ENCODE measurements around the gene TPTE.
"Not testable (repeated sequence)": the region's sequence is repeated elsewhere in the genome, so short reads cannot be mapped to it uniquely, and the experiment has no call there.

- not testable (repeated sequence) for TF ChIP-seq NFRKB (IDR thresholded peaks at IDR 0.05); ZNF384 (IDR thresholded peaks at IDR 0.05); TARDBP (IDR thresholded peaks at IDR 0.05); FOXK2 (IDR thresholded peaks at IDR 0.05); SP1 (IDR thresholded peaks at IDR 0.05); L3MBTL2 (conservative IDR thresholded peaks at IDR 0.05)
These were observed 109.9 kb downstream of the TPTE start for GRCh38 chr21:10631316-10631715.

Measured in HEK293T (cell line).